ENCODE results near the gene NUAK2.

Gene NUAK2

DNA sequence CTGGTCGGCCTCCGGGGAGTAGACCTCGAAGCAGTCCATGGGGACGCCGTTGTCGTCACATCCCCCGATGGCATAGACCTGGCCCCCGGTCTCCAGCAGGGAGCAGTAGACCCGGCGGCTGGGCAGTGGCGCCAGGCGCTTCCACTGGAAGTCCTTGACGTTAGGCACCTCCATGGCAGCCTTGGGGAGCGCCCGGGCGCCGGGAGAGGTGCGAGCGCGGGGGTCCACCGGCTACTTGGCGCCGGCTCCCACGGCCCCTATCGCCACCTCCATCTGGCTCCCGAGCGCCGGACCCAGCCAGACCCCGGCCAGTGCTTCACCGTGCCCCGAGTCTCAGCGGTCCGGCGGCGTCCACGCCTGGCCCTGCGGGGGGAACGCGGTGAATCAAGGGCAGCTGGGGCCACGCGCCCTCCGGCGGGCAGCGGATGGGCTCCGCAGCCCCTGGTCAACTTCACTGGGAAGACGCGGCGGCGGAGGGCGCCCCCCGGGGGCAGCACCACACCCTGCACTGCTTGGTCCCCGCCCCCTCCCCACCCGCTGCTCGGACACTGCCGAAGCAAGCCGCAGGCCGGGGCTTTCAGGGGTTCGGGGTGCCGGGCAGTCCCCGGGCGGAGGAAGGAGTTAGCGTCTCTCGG, 22.0 kb upstream of the NUAK2 start:
- Histone ChIP-seq H3K36me3 (ENCODE audit: insufficient read depth, low read length) (no peaks in the 10 kb centered on the region), H3K27me3 (ENCODE audit: insufficient read depth, low read length) (peaks cover 8% of the 10 kb centered on the region; the same call in 1 of the 2 replicates), H3K9me3 (ENCODE audit: low read length) (no peaks in the 10 kb centered on the region), H4K20me1 (ENCODE audit: insufficient read depth, low read length) (no peaks in the 10 kb centered on the region), H2AFZ (ENCODE audit: low read length) (no peak overlapping the region), H3K4me2 (ENCODE audit: low read length) (peak overlapping the region; percentile 50; the same call in 1 of the 2 replicates), H3K9ac (ENCODE audit: low read length) (no peak overlapping the region), H3K9me2 (ENCODE audit: low read depth, low read length) (no peaks in the 10 kb centered on the region), H3K4me3 (ENCODE audit: low read depth, low read length, poor library complexity, severe bottlenecking) (peak overlapping the region; percentile 22), H3K4me1 (ENCODE audit: insufficient read depth, low read length, severe bottlenecking) (no peaks in the 10 kb centered on the region), H3F3A (ENCODE audit: insufficient read depth, low read length) (no peaks in the 10 kb centered on the region), H3K27ac (ENCODE audit: low read depth, low read length, poor library complexity, severe bottlenecking) (no peak overlapping the region), H3K79me2 (ENCODE audit: insufficient read depth, low read length) (no peaks in the 10 kb centered on the region)
- TF ChIP-seq, protein P1, sequence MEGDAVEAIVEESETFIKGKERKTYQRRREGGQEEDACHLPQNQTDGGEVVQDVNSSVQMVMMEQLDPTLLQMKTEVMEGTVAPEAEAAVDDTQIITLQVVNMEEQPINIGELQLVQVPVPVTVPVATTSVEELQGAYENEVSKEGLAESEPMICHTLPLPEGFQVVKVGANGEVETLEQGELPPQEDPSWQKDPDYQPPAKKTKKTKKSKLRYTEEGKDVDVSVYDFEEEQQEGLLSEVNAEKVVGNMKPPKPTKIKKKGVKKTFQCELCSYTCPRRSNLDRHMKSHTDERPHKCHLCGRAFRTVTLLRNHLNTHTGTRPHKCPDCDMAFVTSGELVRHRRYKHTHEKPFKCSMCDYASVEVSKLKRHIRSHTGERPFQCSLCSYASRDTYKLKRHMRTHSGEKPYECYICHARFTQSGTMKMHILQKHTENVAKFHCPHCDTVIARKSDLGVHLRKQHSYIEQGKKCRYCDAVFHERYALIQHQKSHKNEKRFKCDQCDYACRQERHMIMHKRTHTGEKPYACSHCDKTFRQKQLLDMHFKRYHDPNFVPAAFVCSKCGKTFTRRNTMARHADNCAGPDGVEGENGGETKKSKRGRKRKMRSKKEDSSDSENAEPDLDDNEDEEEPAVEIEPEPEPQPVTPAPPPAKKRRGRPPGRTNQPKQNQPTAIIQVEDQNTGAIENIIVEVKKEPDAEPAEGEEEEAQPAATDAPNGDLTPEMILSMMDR (IDR thresholded peaks at IDR 0.05; ENCODE audit: low read length) = no peak
- no peak for TF ChIP-seq EZH2 (IDR thresholded peaks at IDR 0.05; ENCODE audit: borderline replicate concordance, low read length)

DNA sequence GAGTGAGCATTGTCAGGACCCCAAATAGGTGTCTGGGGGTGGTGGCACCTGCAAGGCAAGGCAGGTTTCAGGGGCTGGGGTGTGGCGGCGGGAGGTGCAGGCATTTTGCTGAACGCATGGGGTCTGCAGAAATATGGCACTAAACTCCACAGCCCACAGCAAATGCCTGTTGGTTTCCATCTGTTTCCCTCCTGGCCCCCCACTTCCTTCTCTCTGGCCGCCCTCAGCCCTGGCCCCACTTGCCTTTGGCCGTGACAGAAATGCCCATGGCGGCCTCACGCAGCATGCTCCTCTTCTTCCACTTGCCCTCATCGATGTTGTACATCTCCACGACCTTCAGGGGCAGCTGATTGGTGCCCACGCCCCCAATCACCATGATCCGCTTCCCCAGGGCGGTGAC, 21.4 kb upstream of the NUAK2 start:
- no peaks in the 10 kb centered on the region for H3K9me3 ChIP-seq (ENCODE audit: low read length)
- no peaks in the 10 kb centered on the region for H3K36me3 ChIP-seq (ENCODE audit: insufficient read depth, low read length)
- no peak overlapping the region for H3K27ac ChIP-seq (ENCODE audit: low read depth, low read length, poor library complexity, severe bottlenecking)
- H4K20me1 ChIP-seq (ENCODE audit: insufficient read depth, low read length) = no peaks in the 10 kb centered on the region
- H3K4me3 ChIP-seq (ENCODE audit: low read depth, low read length, poor library complexity, severe bottlenecking) = no peak overlapping the region
- no peak overlapping the region for H3K4me2 ChIP-seq (ENCODE audit: low read length)
- peaks cover 9% of the 10 kb centered on the region; the same call in 1 of the 2 replicates for H3K27me3 ChIP-seq (ENCODE audit: insufficient read depth, low read length)
- TF ChIP-seq, protein P1 (IDR thresholded peaks at IDR 0.05; ENCODE audit: low read length) = no peak
- no peak for TF ChIP-seq EZH2 (IDR thresholded peaks at IDR 0.05; ENCODE audit: borderline replicate concordance, low read length)
- H3K9ac ChIP-seq (ENCODE audit: low read length) = no peak overlapping the region
- H3K79me2 ChIP-seq (ENCODE audit: insufficient read depth, low read length) = no peaks in the 10 kb centered on the region
- H3F3A ChIP-seq (ENCODE audit: insufficient read depth, low read length) = no peaks in the 10 kb centered on the region
- no peak overlapping the region for H2AFZ ChIP-seq (ENCODE audit: low read length)
- no peaks in the 10 kb centered on the region for H3K9me2 ChIP-seq (ENCODE audit: low read depth, low read length)
- no peaks in the 10 kb centered on the region for H3K4me1 ChIP-seq (ENCODE audit: insufficient read depth, low read length, severe bottlenecking)

DNA sequence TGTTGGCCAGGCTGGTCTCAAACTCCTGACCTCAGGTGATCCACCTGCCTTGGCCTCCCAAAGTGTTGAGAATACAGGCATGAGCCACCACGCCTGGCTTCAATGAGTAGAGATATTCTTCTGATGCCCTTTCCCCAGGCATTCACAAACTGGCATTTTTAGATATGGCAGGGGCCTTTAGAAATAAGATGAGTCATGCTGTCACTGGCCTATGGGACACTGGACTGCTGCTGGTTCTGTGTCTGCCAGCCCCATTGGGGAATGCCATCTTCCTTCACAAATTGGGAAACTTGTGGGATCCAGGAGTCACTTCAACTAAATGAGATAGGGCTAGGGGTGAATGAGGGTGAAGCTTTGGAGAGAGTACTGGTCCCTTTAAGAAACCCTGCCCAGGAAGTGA, 19.1 kb upstream of the NUAK2 start:
- Histone ChIP-seq H3K27ac (ENCODE audit: low read depth, low read length, poor library complexity, severe bottlenecking) (no peak overlapping the region), H3K9ac (ENCODE audit: low read length) (no peak overlapping the region)
- TF ChIP-seq, protein P1 (IDR thresholded peaks at IDR 0.05; ENCODE audit: low read length) = no peak
- TF ChIP-seq EZH2 (IDR thresholded peaks at IDR 0.05; ENCODE audit: borderline replicate concordance, low read length) = no peak

More for the DNA sequence above, 19.1 kb upstream of the NUAK2 start:
- Histone ChIP-seq H3K4me1 (ENCODE audit: insufficient read depth, low read length, severe bottlenecking) (no peaks in the 10 kb centered on the region), H3K9me3 (ENCODE audit: low read length) (no peaks in the 10 kb centered on the region), H2AFZ (ENCODE audit: low read length) (no peak overlapping the region), H4K20me1 (ENCODE audit: insufficient read depth, low read length) (no peaks in the 10 kb centered on the region), H3K4me3 (ENCODE audit: low read depth, low read length, poor library complexity, severe bottlenecking) (no peak overlapping the region), H3K9me2 (ENCODE audit: low read depth, low read length) (no peaks in the 10 kb centered on the region), H3K27me3 (ENCODE audit: insufficient read depth, low read length) (peaks cover 9% of the 10 kb centered on the region; the same call in 1 of the 2 replicates), H3F3A (ENCODE audit: insufficient read depth, low read length) (no peaks in the 10 kb centered on the region), H3K36me3 (ENCODE audit: insufficient read depth, low read length) (no peaks in the 10 kb centered on the region), H3K4me2 (ENCODE audit: low read length) (no peak overlapping the region), H3K79me2 (ENCODE audit: insufficient read depth, low read length) (no peaks in the 10 kb centered on the region)

All from OCI-LY1 (cell line).